Esophagus muscularis mucosa (tissue), 4 donors: ENCODE results near the gene TAS2R1. TPM values are rescaled to one million over a fixed set of nuclear protein-coding genes. Genes with fewer than 3 reads are reported as not detected.

Source experiments
- DNase-seq: peaks from one replicate; pipeline ENCODE4 v3.0.0-alpha.2; 2017; ENCODE audit errors: extremely low spot score
- H3K27ac ChIP-seq, 4 donors: fragments of 200-600 bp; sonication (generic); replicated peaks in 1 of 4; 1 replicate in 3 of 4; 2 replicates in 1 of 4; pipeline ENCODE4 v1.5.1; 2016 to 2019; ENCODE audit warnings: mild to moderate bottlenecking in 1 of 4
- H3K27me3 ChIP-seq, 4 donors: fragments of 200-600 bp; sonication (generic); one replicate each; pipeline versions ENCODE4 v1.5.1 to v1.6.0; 2016 to 2019
- H3K36me3 ChIP-seq, 4 donors: fragments of 200-600 bp; sonication (generic); one replicate each; pipeline ENCODE4 v1.5.1; 2016 to 2019
- H3K4me1 ChIP-seq, 4 donors: fragments of 200-600 bp; sonication (generic); one replicate each; pipeline ENCODE4 v1.5.1; 2016 to 2019
- H3K4me3 ChIP-seq, 4 donors: fragments of 200-600 bp; sonication (generic); 1 replicate in 2 of 4; 2 replicates in 2 of 4; pipeline ENCODE4 v1.5.1; 2016 to 2019; ENCODE audit warnings: mild to moderate bottlenecking in 4 of 4, moderate library complexity in 1 of 4
- H3K9me3 ChIP-seq, 4 donors: fragments of 200-600 bp; sonication (generic); 1 replicate in 3 of 4; 2 replicates in 1 of 4; pipeline ENCODE4 v1.5.1; 2016 to 2019
- EP300 ChIP-seq: sonication (generic); formaldehyde crosslinking; IDR thresholded peaks from one replicate; pipeline ENCODE4 v1.6.1; 2017; ENCODE audit warnings: antibody characterized with exemption
- POLR2A ChIP-seq: fragments of 450-650 bp; IDR thresholded peaks from one replicate; pipeline ENCODE4 v1.6.1; 2017; ENCODE audit warnings: antibody characterized with exemption, moderate library complexity, mild to moderate bottlenecking, low read depth
- POLR2AphosphoS5 ChIP-seq, 2 donors: sonication (generic); formaldehyde crosslinking; IDR thresholded peaks; one replicate each; pipeline ENCODE4 v1.6.1; 2017; ENCODE audit warnings: antibody characterized with exemption in 2 of 2
- WGBS: methylation state at CpG from one replicate; pipeline ENCODE4 v1.1.5; 2018; 5-methylcytosine and 5-hydroxymethylcytosine counted together
- intact Hi-C: fragments of 100-400 bp; cut with DNase I; formaldehyde crosslinking; loops from one replicate; pipeline ENCODE4 v1.15.1; 2023
- total RNA-seq, 4 donors: library from RNA; depleted of rRNA; stranded (reverse); fragments of >200 nt; gene quantifications; one replicate each; pipeline versions ENCODE4 v1.1.0 to v1.2.1, GENCODE V29; 2016
- TF ChIP-seq, protein P1 (sequence below), 3 experiments: fragments of 200-600 bp in 2 of 3; fragments of 450-650 bp in 1 of 3; sonication (generic) in 2 of 3; IDR thresholded peaks; one replicate each; pipeline ENCODE4 v1.5.1; 2017 to 2019; ENCODE audit warnings: antibody characterized with exemption in 3 of 3, mild to moderate bottlenecking in 2 of 3, moderate library complexity in 1 of 3

TAS2R1 gene
- total RNA-seq, 4 donors from 2014 or later, result not detected

DNA sequence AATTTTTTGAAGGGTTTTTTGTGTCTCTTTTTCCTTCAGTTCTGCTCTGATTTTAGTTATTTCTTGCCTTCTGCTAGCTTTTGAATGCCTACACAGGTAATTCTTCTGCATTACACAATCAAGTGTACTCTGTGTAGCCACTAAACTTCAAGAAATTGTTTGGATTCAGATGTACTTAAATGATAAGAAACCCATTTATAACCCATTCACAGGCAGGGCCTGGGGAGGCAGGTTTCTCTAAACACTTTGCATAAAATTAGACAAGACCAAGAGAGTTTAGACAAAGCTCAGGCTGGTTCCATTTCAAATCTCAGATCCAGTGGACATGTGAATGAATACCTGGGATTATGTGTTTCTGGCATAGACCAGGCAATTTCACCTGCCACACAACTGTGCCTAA, 43.0 kb downstream of the TAS2R1 start:
- DNase-seq, result peak; percentile 34
- H3K27me3 ChIP-seq, result no peaks in the 10 kb centered on the region
- TF ChIP-seq POLR2A (no peak), POLR2AphosphoS5 (IDR thresholded peaks at IDR 0.05) (no peak), EP300 (no peak)
- TF ChIP-seq, protein P1, sequence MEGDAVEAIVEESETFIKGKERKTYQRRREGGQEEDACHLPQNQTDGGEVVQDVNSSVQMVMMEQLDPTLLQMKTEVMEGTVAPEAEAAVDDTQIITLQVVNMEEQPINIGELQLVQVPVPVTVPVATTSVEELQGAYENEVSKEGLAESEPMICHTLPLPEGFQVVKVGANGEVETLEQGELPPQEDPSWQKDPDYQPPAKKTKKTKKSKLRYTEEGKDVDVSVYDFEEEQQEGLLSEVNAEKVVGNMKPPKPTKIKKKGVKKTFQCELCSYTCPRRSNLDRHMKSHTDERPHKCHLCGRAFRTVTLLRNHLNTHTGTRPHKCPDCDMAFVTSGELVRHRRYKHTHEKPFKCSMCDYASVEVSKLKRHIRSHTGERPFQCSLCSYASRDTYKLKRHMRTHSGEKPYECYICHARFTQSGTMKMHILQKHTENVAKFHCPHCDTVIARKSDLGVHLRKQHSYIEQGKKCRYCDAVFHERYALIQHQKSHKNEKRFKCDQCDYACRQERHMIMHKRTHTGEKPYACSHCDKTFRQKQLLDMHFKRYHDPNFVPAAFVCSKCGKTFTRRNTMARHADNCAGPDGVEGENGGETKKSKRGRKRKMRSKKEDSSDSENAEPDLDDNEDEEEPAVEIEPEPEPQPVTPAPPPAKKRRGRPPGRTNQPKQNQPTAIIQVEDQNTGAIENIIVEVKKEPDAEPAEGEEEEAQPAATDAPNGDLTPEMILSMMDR (IDR thresholded peaks at IDR 0.05), result no peak
- H3K27ac ChIP-seq, result no peak overlapping the region
- intact Hi-C loops, result no loop called here
- H3K4me1 ChIP-seq, result no peaks in the 10 kb centered on the region
- H3K36me3 ChIP-seq, result no peaks in the 10 kb centered on the region
- no peak overlapping the region for H3K4me3 ChIP-seq
- no peaks in the 10 kb centered on the region for H3K9me3 ChIP-seq

DNA sequence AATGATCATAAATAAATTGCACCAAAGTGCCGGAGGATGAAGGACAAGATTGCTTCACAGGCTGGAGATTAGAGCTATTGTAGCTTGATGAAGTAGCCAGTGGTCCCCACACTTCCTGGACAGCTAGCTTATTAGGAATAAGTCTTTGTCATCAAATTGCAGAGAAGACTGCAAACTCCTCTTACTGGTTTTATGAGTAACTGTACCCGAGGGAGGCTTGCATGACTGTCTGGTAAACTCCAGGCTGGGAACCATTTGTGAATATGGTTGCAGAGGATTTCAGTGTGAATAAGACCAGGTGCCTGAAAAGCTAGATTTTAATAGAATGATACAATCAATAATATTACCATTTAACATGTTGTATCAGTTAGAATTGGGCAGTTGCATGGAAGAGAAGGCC, 47.7 kb downstream of the TAS2R1 start:
- peaks cover 0 to 5% (median 0%) of the 10 kb centered on the region in 4 donors for H3K9me3 ChIP-seq
- WGBS, result 96% methylated on average over 2 of the region's 2 CpGs
- TF ChIP-seq POLR2AphosphoS5 (IDR thresholded peaks at IDR 0.05) (no peak), EP300 (no peak), POLR2A (no peak)
- TF ChIP-seq, protein P1 (IDR thresholded peaks at IDR 0.05), result no peak
- no peaks in the 10 kb centered on the region for H3K27me3 ChIP-seq
- no peaks in the 10 kb centered on the region for H3K36me3 ChIP-seq
- intact Hi-C loops, result no loop called here
- DNase-seq, result no peak
- H3K4me1 ChIP-seq, result no peaks in the 10 kb centered on the region
- no peak overlapping the region for H3K4me3 ChIP-seq
- no peak overlapping the region for H3K27ac ChIP-seq

Other genes starting within 250 kb of the TAS2R1 start
- 1 to 10 TPM; 2.1 to 5.6 (median 3.5) TPM for gene SEMA5A, start 84.3 kb downstream of the TAS2R1 start, total RNA-seq